DND-41 (cell line): ENCODE results near the gene TMEM167A.

Source experiments
- ATAC-seq: fragments of 200-7000 bp; cut with Tn5 transposase; 3 replicates; pipeline ENCODE4 v1.9.1; 2021; ENCODE audit warnings: low read depth; ENCODE audit not compliant: insufficient read depth
- DNase-seq: peaks from one replicate; pipeline ENCODE4 v3.0.0-alpha.2; 2020
- H2AFZ ChIP-seq: 2 replicates; pipeline ENCODE4 v1.6.0; 2012; ENCODE audit warnings: low read depth, low read length
- H3K27ac ChIP-seq: 2 replicates; pipeline ENCODE4 v1.5.1; 2012; ENCODE audit warnings: low read length, inconsistent platforms
- H3K27me3 ChIP-seq: fragments of 200-600 bp; sonication (generic); 2 replicates; pipeline ENCODE4 v1.6.0; 2012; ENCODE audit warnings: low read length, mild to moderate bottlenecking, inconsistent platforms; ENCODE audit not compliant: insufficient read depth, poor library complexity
- H3K36me3 ChIP-seq: 2 replicates; pipeline ENCODE4 v1.5.1; 2012; ENCODE audit warnings: low read length, inconsistent platforms; ENCODE audit not compliant: insufficient read depth
- H3K4me1 ChIP-seq: 2 replicates; pipeline ENCODE4 v1.5.1; 2012; ENCODE audit warnings: mild to moderate bottlenecking, low read length; ENCODE audit not compliant: insufficient read depth
- H3K4me2 ChIP-seq: 2 replicates; pipeline ENCODE4 v1.6.0; 2012; ENCODE audit warnings: mild to moderate bottlenecking, moderate library complexity, low read length, inconsistent platforms; ENCODE audit not compliant: insufficient read depth
- H3K4me3 ChIP-seq, 2 experiments: fragments of 200-600 bp in 1 of 2; shearing (Covaris generic) in 1 of 2; 2 replicates each; pipeline ENCODE4 v1.5.1; 2012 to 2016; ENCODE audit warnings: inconsistent platforms in 2 of 2, low read length in 2 of 2, mild to moderate bottlenecking in 2 of 2, low read depth in 1 of 2, moderate library complexity in 1 of 2
- H3K79me2 ChIP-seq: 2 replicates; pipeline ENCODE4 v1.6.0; 2012; ENCODE audit warnings: low read length, inconsistent platforms; ENCODE audit not compliant: insufficient read depth
- H3K9ac ChIP-seq: 2 replicates; pipeline ENCODE4 v1.6.0; 2012; ENCODE audit warnings: low read depth, mild to moderate bottlenecking, inconsistent platforms, low read length, moderate library complexity
- H3K9me3 ChIP-seq: 2 replicates; pipeline ENCODE4 v1.5.1; 2012; ENCODE audit warnings: low read length, moderate library complexity, mild to moderate bottlenecking, inconsistent platforms; ENCODE audit not compliant: insufficient read depth, severe bottlenecking
- H4K20me1 ChIP-seq: 2 replicates; pipeline ENCODE4 v1.6.0; 2012; ENCODE audit warnings: low read length; ENCODE audit not compliant: insufficient read depth
- EZH2 ChIP-seq: IDR thresholded peaks from 3 replicates; pipeline ENCODE4 v1.6.1; 2012; ENCODE audit warnings: borderline replicate concordance, low read depth, mild to moderate bottlenecking, moderate library complexity, low read length, inconsistent platforms; ENCODE audit not compliant: severe bottlenecking
- TF ChIP-seq, protein P1 (sequence below): IDR thresholded peaks from 2 replicates; pipeline ENCODE4 v1.5.1; 2012; ENCODE audit warnings: borderline replicate concordance, low read length, moderate library complexity, mild to moderate bottlenecking; ENCODE audit not compliant: poor library complexity, severe bottlenecking; ENCODE audit errors: extremely low read depth

The TMEM167A gene

DNA sequence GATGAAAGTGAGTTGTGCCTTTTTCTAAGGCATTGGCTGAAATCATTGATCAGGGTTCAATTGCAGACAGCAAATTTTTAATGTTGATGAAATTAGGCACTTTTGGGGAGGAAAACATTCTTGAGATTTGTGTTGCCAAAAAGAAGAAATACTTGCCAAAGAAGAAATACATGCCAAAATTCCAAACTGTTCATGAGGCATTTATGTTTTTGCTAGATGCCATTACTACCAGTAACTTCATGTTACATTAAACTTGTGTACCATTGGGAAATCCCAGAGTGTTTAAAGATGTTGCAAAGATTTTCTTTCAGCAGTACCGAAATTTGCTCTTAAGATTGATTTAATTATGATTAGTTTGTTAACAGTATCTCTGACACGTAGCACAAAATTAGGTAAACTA, 7.1 kb upstream of the TMEM167A start:
- no peaks in the 10 kb centered on the region for H4K20me1 ChIP-seq
- no peak overlapping the region for H3K4me2 ChIP-seq
- no peak for DNase-seq
- no peaks in the 10 kb centered on the region for H3K27me3 ChIP-seq
- no peak overlapping the region for H2AFZ ChIP-seq
- no peaks in the 10 kb centered on the region; the same call in 1 of the 2 replicates for H3K4me1 ChIP-seq
- no peak overlapping the region for H3K27ac ChIP-seq
- H3K4me3 ChIP-seq: no peak overlapping the region
- TF ChIP-seq EZH2: no peak
- ATAC-seq: no peak
- no peak overlapping the region for H3K9ac ChIP-seq
- no peaks in the 10 kb centered on the region for H3K36me3 ChIP-seq
- no peaks in the 10 kb centered on the region for H3K9me3 ChIP-seq
- peaks cover 73% of the 10 kb centered on the region for H3K79me2 ChIP-seq

DNA sequence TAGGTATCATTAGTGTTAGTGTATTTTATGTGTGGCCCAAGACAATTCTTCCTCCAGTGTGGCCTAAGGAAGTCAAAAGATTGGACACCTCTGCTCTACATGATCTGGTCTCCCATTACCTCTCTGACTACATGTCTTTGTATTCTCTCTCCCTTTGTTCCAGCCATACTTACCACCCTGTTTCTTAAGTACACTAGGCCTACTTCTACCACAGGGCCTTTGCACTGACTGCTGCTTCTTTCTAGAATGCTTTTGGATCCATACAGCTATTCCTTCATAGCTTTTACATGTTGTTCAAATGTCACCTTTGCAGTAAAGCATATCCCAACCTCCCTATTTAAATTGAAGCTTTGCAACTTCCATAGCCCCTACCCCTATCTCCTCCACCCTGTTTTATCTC, 5.6 kb upstream of the TMEM167A start:
- peaks cover 80% of the 10 kb centered on the region for H3K79me2 ChIP-seq

DNA sequence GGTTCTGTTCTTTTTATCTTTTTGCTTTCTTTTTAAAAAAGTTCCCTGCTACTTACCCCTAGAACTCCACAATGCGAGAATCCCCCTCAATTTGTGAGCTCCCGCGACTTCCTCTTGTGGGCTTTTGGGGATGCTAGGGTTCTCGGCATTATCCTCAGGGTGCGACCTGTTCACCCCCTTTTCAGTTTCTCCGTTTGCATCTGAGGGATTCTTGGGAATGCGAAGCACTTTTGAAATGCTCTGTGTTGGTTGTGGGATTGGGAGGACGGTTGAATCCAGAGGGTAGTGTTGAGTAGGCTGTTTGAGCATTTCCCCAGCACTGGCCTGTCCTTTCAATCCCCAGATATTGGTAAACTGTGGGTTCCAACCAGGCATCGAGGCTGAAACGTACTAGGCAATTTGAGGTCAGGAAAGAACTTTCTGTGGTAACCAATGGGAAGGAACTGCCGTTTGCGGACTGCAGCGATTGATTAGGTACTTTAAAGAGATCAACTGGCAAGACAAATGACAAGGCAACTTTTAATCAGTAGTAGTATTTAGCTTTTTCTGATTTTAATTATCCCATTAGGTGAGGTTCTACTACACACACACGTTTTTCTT, 568 bp upstream of the TMEM167A start:
- peak overlapping the region; percentile 71 to 81 for H3K4me3 ChIP-seq
- ATAC-seq (peak; percentile 8), DNase-seq (no peak)
- H3K9ac ChIP-seq: peak overlapping the region; percentile 76
- H3K9me3 ChIP-seq: no peaks in the 10 kb centered on the region
- peak overlapping the region; percentile 88 for H3K27ac ChIP-seq
- peaks cover 89% of the 10 kb centered on the region for H3K79me2 ChIP-seq
- peaks cover 48% of the 10 kb centered on the region for H3K4me1 ChIP-seq
- TF ChIP-seq, protein P1, sequence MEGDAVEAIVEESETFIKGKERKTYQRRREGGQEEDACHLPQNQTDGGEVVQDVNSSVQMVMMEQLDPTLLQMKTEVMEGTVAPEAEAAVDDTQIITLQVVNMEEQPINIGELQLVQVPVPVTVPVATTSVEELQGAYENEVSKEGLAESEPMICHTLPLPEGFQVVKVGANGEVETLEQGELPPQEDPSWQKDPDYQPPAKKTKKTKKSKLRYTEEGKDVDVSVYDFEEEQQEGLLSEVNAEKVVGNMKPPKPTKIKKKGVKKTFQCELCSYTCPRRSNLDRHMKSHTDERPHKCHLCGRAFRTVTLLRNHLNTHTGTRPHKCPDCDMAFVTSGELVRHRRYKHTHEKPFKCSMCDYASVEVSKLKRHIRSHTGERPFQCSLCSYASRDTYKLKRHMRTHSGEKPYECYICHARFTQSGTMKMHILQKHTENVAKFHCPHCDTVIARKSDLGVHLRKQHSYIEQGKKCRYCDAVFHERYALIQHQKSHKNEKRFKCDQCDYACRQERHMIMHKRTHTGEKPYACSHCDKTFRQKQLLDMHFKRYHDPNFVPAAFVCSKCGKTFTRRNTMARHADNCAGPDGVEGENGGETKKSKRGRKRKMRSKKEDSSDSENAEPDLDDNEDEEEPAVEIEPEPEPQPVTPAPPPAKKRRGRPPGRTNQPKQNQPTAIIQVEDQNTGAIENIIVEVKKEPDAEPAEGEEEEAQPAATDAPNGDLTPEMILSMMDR: no peak
- no peak for TF ChIP-seq EZH2
- H4K20me1 ChIP-seq: peaks cover 14% of the 10 kb centered on the region; the same call in 1 of the 2 replicates
- H2AFZ ChIP-seq: peak overlapping the region; percentile 89
- peaks cover 13% of the 10 kb centered on the region for H3K36me3 ChIP-seq
- H3K27me3 ChIP-seq: no peaks in the 10 kb centered on the region
- peak overlapping the region; percentile 78 for H3K4me2 ChIP-seq

More for the DNA sequence above, 5.6 kb upstream of the TMEM167A start:
- H3K4me3 ChIP-seq: no peak overlapping the region
- no peak overlapping the region for H2AFZ ChIP-seq
- H3K4me1 ChIP-seq: peaks cover 13% of the 10 kb centered on the region
- TF ChIP-seq EZH2: no peak
- TF ChIP-seq, protein P1: no peak
- no peaks in the 10 kb centered on the region for H3K36me3 ChIP-seq
- no peak for ATAC-seq
- no peaks in the 10 kb centered on the region for H3K9me3 ChIP-seq
- no peak overlapping the region for H3K27ac ChIP-seq
- no peaks in the 10 kb centered on the region for H3K27me3 ChIP-seq
- no peaks in the 10 kb centered on the region for H4K20me1 ChIP-seq
- DNase-seq: no peak
- no peak overlapping the region for H3K9ac ChIP-seq
- H3K4me2 ChIP-seq: no peak overlapping the region

DNA sequence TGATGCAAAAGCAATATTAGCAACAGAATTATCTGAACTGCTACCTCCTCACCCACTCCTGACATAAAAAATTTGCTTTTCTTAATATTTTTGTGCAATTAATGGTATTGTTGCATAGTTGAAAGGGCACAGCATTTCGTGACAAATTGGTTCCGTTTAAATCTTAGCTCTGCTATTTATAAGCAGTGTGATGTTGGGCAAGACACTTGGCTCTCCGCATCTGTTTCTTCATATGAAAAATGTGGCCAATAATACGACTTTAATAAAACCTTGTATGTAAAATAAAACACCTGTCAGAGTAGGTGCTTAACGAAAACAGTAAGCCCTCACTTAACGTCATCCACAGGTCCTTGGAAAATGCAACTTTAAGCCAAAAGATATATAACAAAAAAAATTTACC, 4.2 kb downstream of the TMEM167A start:
- H4K20me1 ChIP-seq: peaks cover 43% of the 10 kb centered on the region; the same call in 1 of the 2 replicates

More for the DNA sequence above, 4.2 kb downstream of the TMEM167A start:
- H3K4me1 ChIP-seq: peaks cover 63% of the 10 kb centered on the region
- DNase-seq (no peak), ATAC-seq (no peak)
- peak overlapping the region; percentile 80; the same call in 1 of the 2 replicates for H3K4me2 ChIP-seq
- no peaks in the 10 kb centered on the region for H3K27me3 ChIP-seq
- H3K27ac ChIP-seq: no peak overlapping the region
- H3K9ac ChIP-seq: no peak overlapping the region
- H3K9me3 ChIP-seq: no peaks in the 10 kb centered on the region
- H3K4me3 ChIP-seq: no peak overlapping the region
- TF ChIP-seq, protein P1: no peak
- no peak for TF ChIP-seq EZH2
- peaks cover 98% of the 10 kb centered on the region for H3K79me2 ChIP-seq
- H3K36me3 ChIP-seq: peaks cover 19% of the 10 kb centered on the region
- no peak overlapping the region for H2AFZ ChIP-seq
